ENCODE results near the gene RAC3.

DNA sequence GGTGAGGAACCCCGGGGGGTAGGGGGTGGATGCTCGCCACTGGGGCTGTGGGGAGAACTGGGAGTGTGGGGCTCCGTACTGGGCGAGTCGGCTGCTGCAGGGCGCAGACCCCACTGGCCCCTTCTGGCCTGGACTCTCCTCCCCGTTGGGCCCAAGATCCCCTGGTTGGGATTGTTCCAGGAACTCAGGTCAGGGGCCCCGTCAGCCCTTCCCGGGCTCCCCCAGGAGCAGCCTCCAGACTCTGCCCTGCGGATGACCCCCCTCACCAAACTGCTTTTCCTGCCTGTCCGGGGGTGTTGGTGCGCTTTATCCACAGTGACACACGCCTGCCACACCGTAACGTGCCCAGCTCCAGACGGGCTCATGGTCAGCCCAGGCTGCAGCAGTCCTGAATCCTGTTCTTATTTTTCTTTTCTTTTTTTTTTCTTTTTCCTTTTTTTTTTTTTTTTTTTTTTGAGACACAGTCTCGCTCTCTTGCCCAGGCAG lies 29.9 kb upstream of the RAC3 start:
- TF ChIP-seq EZH2phosphoT487 (IDR thresholded peaks at IDR 0.05; ENCODE audit: borderline replicate concordance) = no peak
- TF ChIP-seq POLR2AphosphoS5 (IDR thresholded peaks at IDR 0.05; ENCODE audit: low read depth, low read length) = no peak
- TF ChIP-seq, protein P1, sequence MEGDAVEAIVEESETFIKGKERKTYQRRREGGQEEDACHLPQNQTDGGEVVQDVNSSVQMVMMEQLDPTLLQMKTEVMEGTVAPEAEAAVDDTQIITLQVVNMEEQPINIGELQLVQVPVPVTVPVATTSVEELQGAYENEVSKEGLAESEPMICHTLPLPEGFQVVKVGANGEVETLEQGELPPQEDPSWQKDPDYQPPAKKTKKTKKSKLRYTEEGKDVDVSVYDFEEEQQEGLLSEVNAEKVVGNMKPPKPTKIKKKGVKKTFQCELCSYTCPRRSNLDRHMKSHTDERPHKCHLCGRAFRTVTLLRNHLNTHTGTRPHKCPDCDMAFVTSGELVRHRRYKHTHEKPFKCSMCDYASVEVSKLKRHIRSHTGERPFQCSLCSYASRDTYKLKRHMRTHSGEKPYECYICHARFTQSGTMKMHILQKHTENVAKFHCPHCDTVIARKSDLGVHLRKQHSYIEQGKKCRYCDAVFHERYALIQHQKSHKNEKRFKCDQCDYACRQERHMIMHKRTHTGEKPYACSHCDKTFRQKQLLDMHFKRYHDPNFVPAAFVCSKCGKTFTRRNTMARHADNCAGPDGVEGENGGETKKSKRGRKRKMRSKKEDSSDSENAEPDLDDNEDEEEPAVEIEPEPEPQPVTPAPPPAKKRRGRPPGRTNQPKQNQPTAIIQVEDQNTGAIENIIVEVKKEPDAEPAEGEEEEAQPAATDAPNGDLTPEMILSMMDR (IDR thresholded peaks at IDR 0.05 in 2 of 3, conservative IDR thresholded peaks at IDR 0.05 in 1 of 3; ENCODE audit: borderline replicate concordance in 1 of 3, insufficient read depth in 1 of 3, low read depth in 2 of 3, low read length in 2 of 3) = no peak
- no peak for TF ChIP-seq EZH2 (IDR thresholded peaks at IDR 0.05)
- no peak for TF ChIP-seq ELF1 (IDR thresholded peaks at IDR 0.05; ENCODE audit: borderline replicate concordance, low read depth)
- TF ChIP-seq POLR2A (IDR thresholded peaks at IDR 0.05; ENCODE audit: borderline replicate concordance, extremely low read depth, insufficient read depth, insufficient read length) = no peak
- TF ChIP-seq, protein P2, sequence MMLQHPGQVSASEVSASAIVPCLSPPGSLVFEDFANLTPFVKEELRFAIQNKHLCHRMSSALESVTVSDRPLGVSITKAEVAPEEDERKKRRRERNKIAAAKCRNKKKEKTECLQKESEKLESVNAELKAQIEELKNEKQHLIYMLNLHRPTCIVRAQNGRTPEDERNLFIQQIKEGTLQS (IDR thresholded peaks at IDR 0.05) = no peak
